Measurements from ENCODE around the gene NRG4.
"Not testable (repeated sequence)": the region's sequence is repeated elsewhere in the genome, so short reads cannot be mapped to it uniquely, and the experiment has no call there.

The NRG4 gene

DNA sequence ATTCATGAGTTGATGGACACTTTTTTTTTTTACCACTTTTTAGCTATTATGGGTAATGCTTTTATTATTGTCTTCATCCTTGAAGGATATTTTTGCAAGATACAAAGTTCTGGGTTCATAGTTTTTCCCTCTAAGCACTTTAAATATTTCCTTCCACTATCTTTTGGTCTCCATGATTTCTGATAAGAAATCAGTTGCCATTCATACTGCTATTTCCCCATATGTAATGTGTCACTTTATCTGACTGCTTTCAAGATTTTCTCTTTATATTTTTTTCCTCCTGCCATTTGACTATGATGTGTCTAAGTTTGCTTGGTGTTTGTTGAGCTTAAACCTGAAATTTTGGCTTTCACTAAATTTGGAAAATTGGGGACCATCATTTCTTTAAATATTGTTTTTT, 19.3 kb downstream of the NRG4 start:
- DNase-seq, result no peak

DNA sequence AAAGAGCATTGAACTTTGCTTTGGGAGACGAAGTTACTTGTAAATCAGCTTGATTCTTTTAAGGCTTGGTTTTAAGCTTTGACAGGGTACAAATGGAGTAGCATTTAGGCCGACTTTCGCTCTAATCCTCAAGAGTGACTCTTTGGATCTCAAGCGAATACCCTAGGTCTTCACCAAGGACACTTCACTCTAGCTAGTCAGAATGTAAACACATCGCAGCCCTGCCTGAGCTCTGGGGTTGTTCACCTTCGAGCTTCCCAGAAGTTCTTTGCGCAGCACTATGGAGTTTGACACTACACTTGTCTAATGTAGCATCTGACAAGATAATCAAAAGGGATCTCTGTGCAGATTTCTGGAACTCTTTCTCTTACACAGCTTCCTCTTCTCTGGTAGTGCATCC, 22.3 kb downstream of the NRG4 start:
- no peak for DNase-seq

DNA sequence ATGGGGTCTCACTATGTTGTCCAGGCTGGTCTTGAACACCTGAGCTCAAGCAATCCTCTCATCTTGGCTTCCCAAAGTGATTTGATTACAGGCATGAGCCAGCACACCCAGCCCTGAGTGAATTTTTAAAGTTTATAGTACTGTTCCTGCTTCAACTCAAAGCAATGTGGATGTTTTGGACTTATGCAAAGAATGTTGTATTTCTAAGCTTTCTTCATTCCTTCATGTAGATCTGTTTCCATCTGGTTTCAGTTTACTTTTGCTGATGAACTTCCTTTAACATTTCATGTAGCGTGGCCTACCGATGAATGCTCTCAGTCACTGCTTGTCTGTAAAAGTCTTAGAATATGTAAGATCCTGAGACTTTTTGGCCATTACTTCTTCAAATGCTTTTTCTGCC, 23.2 kb downstream of the NRG4 start:
- DNase-seq, result no peak

DNA sequence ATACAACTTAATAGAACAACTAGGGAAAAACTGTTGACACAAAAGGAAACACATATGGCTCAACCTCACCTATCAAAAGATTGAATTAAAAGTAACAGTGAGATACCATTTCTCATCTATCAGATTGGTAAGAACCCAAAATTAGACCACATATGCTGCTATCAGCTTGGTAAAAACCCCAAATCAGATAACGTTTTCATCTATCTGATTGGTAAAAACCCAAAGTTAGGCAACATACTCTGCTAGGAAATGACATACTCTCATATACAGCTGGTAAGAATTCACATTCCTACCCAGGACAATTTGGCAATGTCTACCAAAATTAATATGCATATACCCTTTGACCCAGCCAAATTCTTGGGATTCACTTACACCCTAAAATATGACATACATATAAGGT, 26.3 kb downstream of the NRG4 start:
- DNase-seq, result no peak

DNA sequence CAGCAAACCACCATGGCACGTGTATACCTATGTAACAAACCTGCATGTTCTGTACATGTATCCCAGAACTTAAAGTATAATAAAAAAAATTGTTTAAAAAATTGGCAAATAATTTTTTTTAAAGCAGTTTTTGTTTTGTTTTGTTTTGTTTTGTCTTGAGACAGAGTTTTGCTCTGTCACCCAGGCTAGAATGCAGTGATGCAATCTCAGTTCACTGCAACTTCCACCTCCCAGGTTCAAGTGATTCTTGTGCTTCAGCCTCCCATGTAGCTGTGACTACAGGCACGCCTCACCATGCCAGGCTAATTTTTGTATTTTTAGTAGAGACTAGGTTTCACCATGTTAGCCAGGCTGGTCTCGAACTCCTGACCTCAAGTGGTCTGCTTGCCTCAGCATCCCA, 27.5 kb downstream of the NRG4 start:
- not testable (repeated sequence) for DNase-seq

- DNase-seq, result no peak
Observed at GRCh38 chr15:75982468-75982867, 29.8 kb downstream of the NRG4 start.

- no peak for DNase-seq
Observed at GRCh38 chr15:75981149-75981815, 30.9 kb downstream of the NRG4 start.

- DNase-seq, result not testable (repeated sequence)
Observed at GRCh38 chr15:75976766-75977165, 35.5 kb downstream of the NRG4 start.

GRCh38 chr15:75966073-75966472, 46.2 kb downstream of the NRG4 start:
- DNase-seq, result no peak

GRCh38 chr15:75961331-75961730, 50.9 kb downstream of the NRG4 start:
- no peak for DNase-seq

DNA sequence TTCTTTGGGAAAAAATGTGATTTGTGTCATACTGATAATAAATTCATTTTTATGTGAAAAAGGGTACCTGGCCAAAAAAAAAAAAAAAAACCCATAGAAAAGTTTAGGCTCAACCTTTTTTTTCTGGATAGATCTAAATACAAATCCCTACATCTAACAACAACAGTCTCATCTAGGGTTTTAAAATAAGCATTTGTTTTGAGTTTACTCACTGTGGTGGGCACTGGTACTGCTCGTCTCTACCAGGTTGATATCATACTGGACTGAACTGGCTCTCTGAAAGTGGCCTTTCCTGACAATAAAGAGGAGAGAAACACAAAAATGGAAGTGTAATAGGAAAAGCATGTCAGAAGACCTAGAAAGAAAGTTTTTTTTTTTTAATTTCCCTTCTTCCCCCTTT, 56.5 kb downstream of the NRG4 start:
- DNase-seq, result no peak

DNA sequence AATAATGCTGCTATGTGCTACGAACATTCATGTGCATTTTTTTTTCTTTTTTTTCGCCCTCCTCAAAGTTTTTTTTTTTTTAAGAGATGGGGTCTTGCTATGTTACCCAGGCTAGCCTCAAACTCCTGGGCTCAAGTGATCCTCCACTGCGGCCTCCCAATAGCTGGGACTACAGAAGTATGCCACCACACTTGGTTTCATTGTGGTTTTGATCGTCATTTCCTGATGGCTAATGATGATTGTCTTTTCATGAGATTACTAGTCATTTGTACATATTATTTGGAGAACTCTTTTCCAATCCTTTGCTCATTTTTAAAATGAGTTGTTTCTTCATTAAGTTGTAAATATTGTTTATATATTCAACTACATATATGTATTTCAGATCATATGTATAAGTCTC, 59.7 kb downstream of the NRG4 start:
- DNase-seq, result no peak

DNA sequence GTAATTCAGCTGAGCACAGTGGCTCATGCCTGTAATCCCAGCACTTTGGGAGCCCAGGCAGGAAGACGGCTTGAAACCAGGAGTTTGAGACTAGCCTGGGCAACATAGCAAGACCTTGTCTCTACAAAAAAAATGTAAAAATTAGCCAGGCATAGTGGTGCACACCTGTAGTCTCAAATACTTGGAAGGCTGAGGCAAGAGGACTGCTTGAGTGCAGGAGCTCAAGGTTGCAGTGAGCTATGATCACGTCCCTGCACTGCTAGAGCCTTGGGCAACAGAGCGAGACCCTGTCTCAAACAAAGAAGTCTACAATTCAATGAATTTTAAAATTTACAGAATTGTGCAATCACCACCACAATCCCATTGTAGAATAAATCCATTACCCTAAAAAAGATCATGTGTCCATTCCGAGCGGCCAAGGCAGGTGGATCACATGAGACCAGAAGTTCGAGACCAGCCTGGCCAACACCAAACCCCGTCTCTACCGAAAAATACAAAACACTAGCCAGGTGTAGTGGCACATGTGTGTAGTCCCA, 63.4 kb downstream of the NRG4 start:
- DNase-seq, result no peak

DNA sequence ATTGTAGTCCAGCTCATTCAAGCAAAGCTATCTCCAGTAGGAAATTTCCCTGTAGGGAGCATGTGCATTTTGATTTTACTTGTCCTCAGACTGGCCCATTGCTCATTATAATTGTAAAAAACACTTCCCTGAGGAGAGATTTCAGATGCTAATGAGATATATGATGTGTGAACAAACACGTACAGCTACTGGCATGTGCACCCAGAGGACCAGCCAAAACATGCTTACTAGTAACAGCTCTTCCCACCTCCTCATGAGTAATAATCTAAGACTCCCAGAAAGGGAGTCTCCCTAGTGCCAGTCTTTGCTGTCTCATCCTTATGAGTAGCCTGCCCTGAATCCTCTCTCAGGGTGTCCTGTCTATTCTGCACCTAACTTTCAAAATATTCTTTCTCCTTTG, 65.1 kb downstream of the NRG4 start:
- no peak for DNase-seq

- DNase-seq, result no peak
Observed at GRCh38 chr15:75945953-75946352, 66.3 kb downstream of the NRG4 start.

- DNase-seq, result no peak
Observed at GRCh38 chr15:75943713-75944215, 68.5 kb downstream of the NRG4 start.

- no peak for DNase-seq
Observed at GRCh38 chr15:75943246-75943645, 69.0 kb downstream of the NRG4 start.

GRCh38 chr15:75942464-75942863, 69.8 kb downstream of the NRG4 start:
- no peak for DNase-seq

GRCh38 chr15:75930866-75931265, 81.4 kb downstream of the NRG4 start:
- DNase-seq, result no peak

- no peak for DNase-seq
Observed at GRCh38 chr15:75929799-75930565, 82.2 kb downstream of the NRG4 start.

GRCh38 chr15:75928680-75929608, 83.3 kb downstream of the NRG4 start:
- no peak for DNase-seq

- no peak for DNase-seq
Observed at GRCh38 chr15:75927601-75928000, 84.6 kb downstream of the NRG4 start.

- no peak for DNase-seq
Observed at GRCh38 chr15:75926931-75927330, 85.3 kb downstream of the NRG4 start.

All from activated CD4-positive, CD25-positive, alpha-beta regulatory T cell (primary cell).